ENCODE measurements around the gene APC2. TPM values are rescaled to one million over a fixed set of nuclear protein-coding genes. Genes with fewer than 3 reads are reported as not detected.

APC2 gene
- total and polyA plus RNA-seq, 7 donors, result under 0.01 to 2.0 (median 1.1) TPM; not detected in 2

- Histone ChIP-seq H3K27me3 (peaks cover 52 to 62% (median 58%) of the 10 kb centered on the region in 3 donors), H3K4me3 (peak overlapping the region in 3 of 4 donors; percentile 33 to 43 (median 43)), H3K36me3 (peaks cover 4 to 19% (median 8%) of the 10 kb centered on the region in 4 donors), H3K27ac (no peak overlapping the region), H3K9me3 (no peaks in the 10 kb centered on the region), H3K4me1 (peaks cover 0 to 34% (median 27%) of the 10 kb centered on the region in 4 donors)
- no peak for DNase-seq
- intact Hi-C loops (cut with DNase I), result loop anchor here (5.0 kb wide), 1 partner anchor 61 kb away; no protein-coding TSS in a partner anchor
- TF ChIP-seq CTCF (IDR thresholded peaks at IDR 0.05) (no peak), POLR2A (IDR thresholded peaks at IDR 0.05) (no peak), POLR2AphosphoS5 (IDR thresholded peaks at IDR 0.05) (no peak), EP300 (IDR thresholded peaks at IDR 0.05) (no peak)
- 2 to 4% methylated on average over 99 of the region's 99 CpGs for WGBS, 2 donors
Measured at GRCh38 chr19:1445932-1446712, 3.8 kb upstream of the APC2 start.

GRCh38 chr19:1446713-1447481 lies 3.0 kb upstream of the APC2 start:
- Histone ChIP-seq H3K9me3 (no peaks in the 10 kb centered on the region), H3K27me3 (peaks cover 58 to 70% (median 66%) of the 10 kb centered on the region in 3 donors), H3K4me3 (peak overlapping the region in 3 of 4 donors; percentile 33 to 43 (median 43)), H3K4me1 (peaks cover 0 to 32% (median 26%) of the 10 kb centered on the region in 4 donors), H3K27ac (no peak overlapping the region), H3K36me3 (peaks cover 0 to 11% (median 2%) of the 10 kb centered on the region in 4 donors)
- 3% methylated on average over 63 of the region's 63 CpGs for WGBS, 2 donors
- intact Hi-C loops (cut with DNase I), result loop anchor here (5.0 kb wide), 1 partner anchor 60 kb away; no protein-coding TSS in a partner anchor
- no peak for DNase-seq
- TF ChIP-seq POLR2A (IDR thresholded peaks at IDR 0.05) (no peak), EP300 (IDR thresholded peaks at IDR 0.05) (no peak), POLR2AphosphoS5 (IDR thresholded peaks at IDR 0.05) (no peak), CTCF (IDR thresholded peaks at IDR 0.05) (no peak)

- H3K36me3 ChIP-seq, result peaks cover 0 to 5% (median 0%) of the 10 kb centered on the region in 4 donors
- DNase-seq, result no peak
- 13 to 25% methylated on average over 4 of the region's 4 CpGs for WGBS, 2 donors
- peaks cover 64 to 76% (median 72%) of the 10 kb centered on the region in 3 donors for H3K27me3 ChIP-seq
- no peak overlapping the region for H3K27ac ChIP-seq
- no peak overlapping the region for H3K4me3 ChIP-seq
- intact Hi-C loops (cut with DNase I), result loop anchor here (5.0 kb wide), 1 partner anchor 60 kb away; no protein-coding TSS in a partner anchor
- H3K9me3 ChIP-seq, result no peaks in the 10 kb centered on the region
- TF ChIP-seq POLR2AphosphoS5 (IDR thresholded peaks at IDR 0.05) (no peak), CTCF (IDR thresholded peaks at IDR 0.05) (no peak), POLR2A (IDR thresholded peaks at IDR 0.05) (no peak), EP300 (IDR thresholded peaks at IDR 0.05) (no peak)
- peaks cover 0 to 32% (median 26%) of the 10 kb centered on the region in 4 donors for H3K4me1 ChIP-seq
Measured at GRCh38 chr19:1447504-1447903, 2.4 kb upstream of the APC2 start.

GRCh38 chr19:1447944-1448343 lies 2.0 kb upstream of the APC2 start:
- Histone ChIP-seq H3K9me3 (no peaks in the 10 kb centered on the region), H3K27me3 (peaks cover 68 to 80% (median 77%) of the 10 kb centered on the region in 3 donors), H3K36me3 (peaks cover 0 to under 1% (median 0%) of the 10 kb centered on the region in 4 donors), H3K4me3 (no peak overlapping the region), H3K4me1 (peaks cover 0 to 33% (median 29%) of the 10 kb centered on the region in 4 donors), H3K27ac (no peak overlapping the region)
- DNase-seq, result no peak
- WGBS, 2 donors, result 70 to 85% methylated on average over 9 of the region's 9 CpGs
- intact Hi-C loops (cut with DNase I), result loop anchor here (5.0 kb wide), 1 partner anchor 59 kb away; no protein-coding TSS in a partner anchor
- no peak for TF ChIP-seq EP300 (IDR thresholded peaks at IDR 0.05)
- no peak for TF ChIP-seq CTCF (IDR thresholded peaks at IDR 0.05)
- TF ChIP-seq POLR2A (IDR thresholded peaks at IDR 0.05), result no peak
- no peak for TF ChIP-seq POLR2AphosphoS5 (IDR thresholded peaks at IDR 0.05)

All from sigmoid colon (tissue), 7 donors.